ENCODE data around the gene CEP350.
"Not testable (repeated sequence)": the region's sequence is repeated elsewhere in the genome, so short reads cannot be mapped to it uniquely, and the experiment has no call there.

CEP350 gene

GRCh38 chr1:179950651-179951050, 4.0 kb upstream of the CEP350 start:
- no peak for DNase-seq (ENCODE audit: low spot score)

DNA sequence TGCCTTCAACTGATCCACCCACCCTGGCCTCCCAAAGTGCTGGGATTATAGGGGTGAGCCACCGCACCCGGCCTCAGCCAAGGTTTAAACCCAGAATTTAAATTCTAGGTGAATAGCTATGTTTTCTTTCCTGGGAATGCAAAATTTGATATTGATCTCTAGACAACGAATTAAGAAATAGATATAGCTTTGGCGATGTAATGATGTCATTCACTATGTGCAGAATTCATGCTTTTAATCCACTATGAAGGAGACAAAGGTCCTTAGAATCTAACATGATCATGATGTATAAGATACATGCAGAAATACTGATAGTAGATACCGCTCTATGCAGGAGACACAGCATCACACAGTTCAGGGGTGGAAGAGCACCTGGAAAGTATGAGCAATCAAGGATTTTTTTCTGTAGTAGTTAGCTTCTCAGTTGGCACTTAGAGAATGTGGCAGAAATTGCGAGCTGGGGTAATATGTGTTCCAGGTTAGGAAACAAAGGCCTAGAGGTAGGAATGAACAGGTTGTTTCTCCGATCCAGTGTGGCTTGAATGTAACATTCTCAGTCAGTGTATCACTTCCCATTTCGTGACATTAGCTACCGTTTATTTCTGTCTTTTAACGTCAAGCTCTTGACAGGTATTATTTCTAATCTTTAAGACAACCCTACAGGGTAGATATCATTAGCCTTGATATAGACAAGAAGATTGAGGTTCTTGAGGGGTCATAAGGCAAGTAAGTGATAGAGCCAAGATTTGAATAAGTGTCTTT, 3.0 kb upstream of the CEP350 start:
- DNase-seq (ENCODE audit: low spot score): no peak

GRCh38 chr1:179952186-179952585, 2.4 kb upstream of the CEP350 start:
- no peak for DNase-seq (ENCODE audit: low spot score)

GRCh38 chr1:179953974-179954492, 577 bp upstream of the CEP350 start:
- peak; percentile 24 for DNase-seq (ENCODE audit: low spot score)

DNA sequence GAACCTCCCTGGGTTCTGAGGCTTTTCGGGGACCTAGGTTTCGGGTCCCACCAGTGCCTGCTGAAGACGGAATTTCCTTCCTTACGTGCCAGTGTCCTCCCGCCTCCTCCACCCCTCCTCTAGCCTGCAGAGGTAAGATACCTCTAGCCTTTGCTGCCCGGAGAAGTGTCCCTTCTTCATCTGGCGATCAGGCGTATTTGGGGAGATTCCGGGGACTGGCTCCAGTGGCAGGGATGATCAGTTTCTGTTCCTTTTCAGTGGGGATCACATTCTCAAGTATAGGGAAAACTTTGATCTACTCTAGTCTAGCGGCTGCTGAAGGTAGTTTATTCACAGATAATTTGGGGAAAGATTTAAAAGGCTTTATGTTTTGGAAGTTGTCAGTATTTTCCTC, 674 bp downstream of the CEP350 start:
- DNase-seq (ENCODE audit: low spot score): peak; percentile 9

DNA sequence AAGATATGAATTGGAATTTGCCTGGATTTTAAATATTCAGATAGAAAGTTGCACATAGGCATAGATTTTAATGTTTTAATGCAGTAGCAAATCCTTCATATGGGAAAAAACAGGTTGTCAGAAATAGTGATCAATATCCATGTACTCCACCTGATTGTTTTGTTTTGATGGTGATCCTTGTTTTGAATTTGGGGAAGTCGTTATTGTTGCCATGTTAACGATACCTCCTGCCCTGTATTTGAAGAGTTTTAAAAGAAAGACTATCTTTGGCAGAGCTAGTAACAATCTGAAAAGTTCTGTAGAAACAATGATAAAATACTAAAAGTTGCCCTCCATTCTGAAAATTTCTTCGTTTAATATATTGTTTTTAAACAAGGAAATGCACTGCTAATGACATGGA, 1.1 kb downstream of the CEP350 start:
- DNase-seq (ENCODE audit: low spot score): no peak

GRCh38 chr1:179958359-179958758, 3.7 kb downstream of the CEP350 start:
- no peak for DNase-seq (ENCODE audit: low spot score)

- DNase-seq (ENCODE audit: low spot score): not testable (repeated sequence)
These were observed 7.6 kb downstream of the CEP350 start for GRCh38 chr1:179962168-179962567.

GRCh38 chr1:179966551-179966950, 11.9 kb downstream of the CEP350 start:
- DNase-seq (ENCODE audit: low spot score): no peak

DNA sequence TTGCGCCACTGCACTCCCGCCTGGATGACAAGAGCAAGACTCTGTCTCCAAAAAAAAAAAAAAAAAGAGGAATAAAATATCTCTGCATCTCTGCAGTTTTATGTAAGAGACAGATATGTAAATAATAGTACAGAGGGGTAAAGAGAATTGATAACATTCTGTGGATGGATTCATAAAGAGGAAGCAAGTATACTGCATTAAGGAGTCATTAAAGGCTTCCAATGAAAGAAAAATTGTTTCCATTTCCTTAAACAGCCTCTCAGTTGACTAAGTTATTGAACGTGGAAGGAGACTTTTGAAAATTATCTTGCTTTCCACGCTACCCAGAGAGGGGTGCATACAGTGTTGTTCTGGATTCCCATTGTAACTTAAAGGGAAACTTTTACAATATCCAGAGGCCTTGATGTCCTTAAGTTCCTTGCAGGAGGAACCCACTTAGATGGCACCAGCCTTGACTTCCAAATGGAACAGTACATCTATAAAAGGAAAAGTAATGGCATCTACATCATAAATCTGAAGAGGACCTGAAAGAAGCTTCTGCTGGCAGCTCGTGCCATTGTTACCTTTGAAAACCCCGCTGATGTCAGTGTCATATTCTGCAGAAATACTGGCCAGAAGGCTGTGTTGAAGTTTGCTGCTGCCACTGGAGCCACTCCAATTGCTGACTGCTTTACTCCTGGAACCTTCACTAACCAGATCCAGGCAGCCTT, 13.8 kb downstream of the CEP350 start:
- DNase-seq (ENCODE audit: low spot score): no peak

- DNase-seq (ENCODE audit: low spot score): no peak
These were observed 14.6 kb downstream of the CEP350 start for GRCh38 chr1:179968994-179969919.

- no peak for DNase-seq (ENCODE audit: low spot score)
These were observed 15.4 kb downstream of the CEP350 start for GRCh38 chr1:179969962-179970361.

GRCh38 chr1:179971563-179972496, 17.2 kb downstream of the CEP350 start:
- no peak for DNase-seq (ENCODE audit: low spot score)

DNA sequence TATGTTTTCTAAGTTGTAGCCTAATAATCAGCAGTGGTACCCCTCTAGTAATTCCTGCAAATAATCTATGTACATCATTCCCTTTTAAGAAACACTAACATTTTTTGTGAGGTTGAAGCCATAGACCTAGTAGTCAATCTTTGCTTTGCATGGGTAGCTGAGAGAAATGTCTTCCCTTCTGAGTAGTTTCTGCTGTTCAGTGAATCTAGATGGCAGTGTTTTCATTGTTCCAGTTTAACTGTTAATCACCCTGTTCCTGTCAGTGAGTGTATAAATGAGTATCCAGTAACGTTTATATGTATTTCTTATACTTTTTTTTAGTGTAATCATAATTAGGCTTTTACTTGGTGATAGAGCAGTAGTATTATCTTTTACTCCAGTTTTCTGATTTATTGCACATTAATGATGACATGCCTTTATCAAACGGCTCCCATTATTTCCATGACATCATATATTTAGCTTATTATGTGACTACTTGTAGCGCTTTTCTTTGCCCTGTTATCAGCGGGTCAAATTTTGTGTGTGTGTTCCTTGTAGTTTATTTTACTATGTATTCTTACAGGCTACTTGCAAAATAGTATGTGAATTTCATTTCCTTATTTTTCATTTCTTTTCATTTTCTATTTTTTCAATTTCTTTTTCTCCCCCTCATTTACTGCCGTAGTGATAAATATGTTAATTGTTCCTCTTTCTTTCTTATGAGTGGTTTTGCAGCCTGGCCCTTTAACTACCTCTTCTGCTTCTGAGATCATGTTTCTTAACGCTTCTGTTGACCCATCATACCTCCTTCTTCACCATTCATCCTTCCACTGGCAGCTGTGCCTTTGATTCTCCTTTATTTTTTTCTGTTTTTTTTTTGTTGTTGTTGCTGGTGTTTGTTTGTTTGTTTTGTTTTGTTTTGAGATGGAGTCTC, 18.8 kb downstream of the CEP350 start:
- DNase-seq (ENCODE audit: low spot score): no peak

DNA sequence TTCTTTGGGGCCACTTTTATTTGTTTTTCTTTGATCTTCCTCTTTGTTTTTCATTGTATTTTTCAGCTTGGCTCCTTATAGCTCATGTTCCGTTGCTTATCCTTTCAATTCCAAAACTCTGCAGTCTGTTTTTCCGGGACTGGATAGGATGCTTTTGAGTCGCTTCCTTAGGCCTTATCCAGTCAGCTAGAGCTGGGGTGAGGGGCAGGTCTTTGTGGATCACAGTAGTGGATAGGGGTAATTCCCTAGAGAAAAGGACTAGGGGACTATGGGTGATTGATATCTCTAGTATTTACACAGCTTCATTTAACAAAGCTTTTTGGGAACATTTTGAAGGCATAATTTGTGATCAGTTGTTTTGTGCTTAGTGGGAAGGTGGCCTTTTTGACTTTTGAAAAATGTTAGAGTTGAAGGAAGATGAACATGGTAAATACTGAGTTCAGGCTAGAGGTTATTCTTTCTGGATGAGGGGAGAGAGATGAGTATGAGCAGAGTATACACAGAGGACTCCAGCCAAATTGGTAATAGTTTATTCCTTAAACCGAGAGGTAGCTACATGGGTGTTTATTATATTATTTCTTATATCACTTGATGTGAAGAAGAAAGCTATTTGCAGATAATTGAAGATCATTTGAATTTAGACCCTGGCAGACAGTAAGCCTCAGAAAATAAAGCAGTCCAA, 22.5 kb downstream of the CEP350 start:
- DNase-seq (ENCODE audit: low spot score): no peak

DNA sequence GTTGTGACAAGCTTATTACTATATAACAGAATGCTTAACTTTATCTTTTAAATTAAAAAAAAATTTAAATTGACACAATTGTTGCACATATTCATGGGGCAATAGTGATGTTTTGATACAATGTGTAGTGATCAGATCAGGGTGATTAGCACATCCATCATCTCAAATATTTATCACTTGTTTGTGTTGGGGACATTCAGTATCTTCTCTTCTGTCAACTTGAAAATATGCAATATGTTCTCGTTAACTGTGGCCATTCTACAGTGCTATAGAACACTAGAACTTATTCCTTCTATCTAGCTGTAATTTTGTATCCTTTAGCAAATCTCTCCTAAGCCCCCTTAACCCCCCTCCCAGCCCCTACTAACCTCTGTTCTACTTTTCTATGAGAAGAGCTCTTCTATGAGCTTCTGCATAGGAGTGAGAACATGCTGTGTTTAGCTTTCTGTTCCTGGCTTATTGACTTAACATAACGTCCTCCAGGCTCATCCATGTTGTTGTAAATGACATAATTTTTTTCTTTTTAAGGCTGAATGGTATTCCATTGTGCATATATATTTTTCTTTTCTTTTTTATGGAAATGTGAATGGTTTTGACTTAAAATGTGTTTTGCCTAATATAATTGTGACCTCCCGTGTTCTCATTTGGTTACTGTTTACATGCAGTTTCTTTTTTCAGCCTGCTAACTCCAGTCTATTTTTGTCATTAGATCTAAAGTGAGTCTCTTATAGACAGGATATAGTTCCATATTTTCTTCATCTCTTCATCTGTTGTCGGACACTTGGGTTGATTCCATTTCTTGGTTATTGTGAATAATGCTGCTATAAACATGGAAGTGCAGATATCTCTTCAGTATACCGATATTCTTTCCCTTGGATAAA, 23.8 kb downstream of the CEP350 start:
- DNase-seq (ENCODE audit: low spot score): no peak

DNA sequence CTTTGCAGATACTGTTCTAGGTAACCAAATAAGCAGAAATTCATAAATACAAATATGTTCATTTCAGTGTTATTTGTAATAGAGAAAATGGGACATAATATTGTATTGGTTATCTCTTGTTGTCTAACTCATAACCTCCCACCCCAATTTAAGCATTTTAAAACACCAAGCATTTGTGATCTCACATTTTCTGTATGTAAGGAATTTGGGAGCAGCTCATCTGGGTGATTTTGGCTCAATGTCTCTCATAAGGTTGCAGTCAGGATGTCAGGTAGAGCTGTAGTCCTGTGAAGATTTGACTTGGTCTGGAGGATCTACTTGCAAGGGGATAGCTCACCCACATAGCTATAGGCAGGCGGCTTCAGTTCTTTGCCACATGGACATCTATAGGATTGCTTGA, 29.5 kb downstream of the CEP350 start:
- no peak for DNase-seq (ENCODE audit: low spot score)

GRCh38 chr1:179984942-179985341, 30.3 kb downstream of the CEP350 start:
- DNase-seq (ENCODE audit: low spot score): no peak

All from AG20443 (cell line).